Left ventricle myocardium inferior (tissue), 1 donor: Measurements from ENCODE around the gene AIFM3. TPM values are rescaled to one million over a fixed set of nuclear protein-coding genes. Genes with fewer than 3 reads are reported as not detected.

Experiments used
- DNase-seq: peaks from one replicate; pipeline ENCODE4 v3.0.0-alpha.2; 2020
- H3K27ac ChIP-seq: fragments of 200-600 bp; replicated peaks from 2 replicates; pipeline ENCODE4 v1.8.0; 2021
- H3K27me3 ChIP-seq: fragments of 200-600 bp; 2 replicates; pipeline ENCODE4 v1.8.0; 2021; ENCODE audit warnings: low read depth
- H3K36me3 ChIP-seq: fragments of 200-600 bp; 2 replicates; pipeline ENCODE4 v1.8.0; 2021
- H3K4me1 ChIP-seq: fragments of 200-600 bp; 2 replicates; pipeline ENCODE4 v1.8.0; 2021
- H3K4me3 ChIP-seq: fragments of 200-600 bp; 2 replicates; pipeline ENCODE4 v1.8.0; 2021; ENCODE audit warnings: mild to moderate bottlenecking, moderate library complexity
- H3K9me3 ChIP-seq: fragments of 200-600 bp; replicated peaks from 2 replicates; pipeline ENCODE4 v1.8.0; 2021
- CTCF ChIP-seq: fragments of 200-600 bp; IDR thresholded peaks from 2 replicates; pipeline ENCODE4 v1.8.0; 2021; ENCODE audit warnings: antibody characterized with exemption, mild to moderate bottlenecking, borderline replicate concordance
- intact Hi-C: fragments of 100-400 bp; cut with micrococcal nuclease; formaldehyde crosslinking; loops from one replicate; pipeline ENCODE4 v1.11.0; 2022
- total RNA-seq: library from RNA; stranded (reverse); fragmentation: NEBNext Ultra II Directional; extraction: Animal tissue kit (Norgen Biotek cat#: 25700); gene quantifications from one replicate; pipeline ENCODE4 v1.2.1, GENCODE V29; 2021
- donor health status: DM: no; HTN: yes; CAD: no; lungs with severe emphysema.

The AIFM3 gene
- total RNA-seq, 1 donor from 2014 or later = 0.47 TPM

GRCh38 chr22:20982563-20982882 is 15.5 kb downstream of the AIFM3 start:
- no peak for TF ChIP-seq CTCF
- peaks cover 36% of the 10 kb centered on the region for H3K4me1 ChIP-seq
- no peaks in the 10 kb centered on the region for H3K27me3 ChIP-seq
- intact Hi-C loops = no loop called here
- H3K27ac ChIP-seq = peak overlapping the region; percentile 95
- peak overlapping the region; percentile 93 for H3K4me3 ChIP-seq
- no peak for DNase-seq
- H3K36me3 ChIP-seq = peaks cover 22% of the 10 kb centered on the region
- H3K9me3 ChIP-seq = peaks cover 7% of the 10 kb centered on the region

DNA sequence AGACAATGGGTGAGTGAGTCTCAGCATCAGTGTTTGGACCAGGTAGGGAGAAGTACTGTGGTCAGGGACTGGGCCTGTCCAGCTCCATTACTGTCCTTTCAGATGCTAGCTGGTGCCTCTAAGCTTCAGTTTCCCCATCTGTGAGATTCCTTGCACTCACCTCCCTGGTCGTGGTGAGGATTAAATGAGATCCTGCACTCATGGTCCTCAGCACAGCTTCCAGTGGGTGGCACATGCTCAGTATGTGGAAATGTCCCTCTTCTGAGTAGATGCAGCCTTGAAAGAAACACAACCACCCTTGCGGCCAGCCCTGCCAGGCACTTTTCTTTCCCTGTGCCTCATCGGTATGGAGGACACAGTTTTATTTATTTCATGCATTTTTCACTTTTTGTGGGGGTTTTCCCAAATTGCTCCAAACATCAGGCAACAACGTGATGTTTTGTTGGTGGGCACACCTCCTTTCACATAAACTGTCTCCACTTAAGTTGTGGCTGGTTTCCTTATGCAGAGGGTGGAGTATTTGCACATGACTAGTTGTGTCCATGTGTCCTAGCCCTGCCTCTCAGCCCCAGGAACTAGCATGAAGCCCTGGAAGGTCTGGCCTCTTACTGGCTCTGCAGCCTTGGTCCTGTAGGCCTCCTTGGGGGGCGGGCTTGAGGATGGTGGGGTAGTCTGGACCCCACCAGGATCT is 16.2 kb downstream of the AIFM3 start:
- Histone ChIP-seq H3K27me3 (no peaks in the 10 kb centered on the region), H3K4me1 (peaks cover 36% of the 10 kb centered on the region), H3K36me3 (peaks cover 28% of the 10 kb centered on the region), H3K9me3 (peaks cover 6% of the 10 kb centered on the region), H3K4me3 (peak overlapping the region; percentile 93), H3K27ac (no peak overlapping the region)
- TF ChIP-seq CTCF = no peak
- no peak for DNase-seq
- intact Hi-C loops = no loop called here

GRCh38 chr22:20985720-20986119 is 18.7 kb downstream of the AIFM3 start:
- H3K27me3 ChIP-seq = no peaks in the 10 kb centered on the region
- intact Hi-C loops = no loop called here
- H3K36me3 ChIP-seq = peaks cover 36% of the 10 kb centered on the region
- TF ChIP-seq CTCF = no peak
- H3K4me3 ChIP-seq = no peak overlapping the region
- DNase-seq = no peak
- no peak overlapping the region for H3K27ac ChIP-seq
- peaks cover 25% of the 10 kb centered on the region for H3K4me1 ChIP-seq
- H3K9me3 ChIP-seq = no peaks in the 10 kb centered on the region

DNA sequence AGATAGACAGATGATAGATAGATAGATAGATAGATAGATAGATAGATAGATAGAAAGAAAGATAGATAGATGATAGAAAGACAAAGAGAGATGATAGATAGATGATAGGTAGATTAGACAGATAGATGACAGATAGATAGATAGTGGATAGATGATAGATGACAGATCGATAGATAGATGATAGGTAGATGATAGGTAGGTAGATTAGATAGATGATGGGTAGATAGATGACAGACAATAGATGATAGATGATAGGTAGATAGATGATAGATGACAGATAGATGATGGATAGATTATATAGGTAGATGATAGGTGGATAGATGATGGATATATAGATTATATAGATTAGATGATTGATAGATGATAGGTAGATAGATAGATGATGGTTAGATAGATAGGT is 19.3 kb downstream of the AIFM3 start:
- Histone ChIP-seq H3K27me3 (no peaks in the 10 kb centered on the region), H3K4me1 (peaks cover 19% of the 10 kb centered on the region), H3K9me3 (no peaks in the 10 kb centered on the region), H3K4me3 (no peak overlapping the region), H3K27ac (no peak overlapping the region), H3K36me3 (peaks cover 41% of the 10 kb centered on the region)
- intact Hi-C loops = no loop called here
- no peak for TF ChIP-seq CTCF
- DNase-seq = no peak

GRCh38 chr22:20987375-20987774 is 20.3 kb downstream of the AIFM3 start:
- TF ChIP-seq CTCF = no peak
- intact Hi-C loops = no loop called here

More at GRCh38 chr22:20987375-20987774, 20.3 kb downstream of the AIFM3 start:
- H3K9me3 ChIP-seq = no peaks in the 10 kb centered on the region
- peaks cover 51% of the 10 kb centered on the region for H3K36me3 ChIP-seq
- DNase-seq = no peak
- H3K27me3 ChIP-seq = no peaks in the 10 kb centered on the region
- no peak overlapping the region for H3K4me3 ChIP-seq
- H3K27ac ChIP-seq = no peak overlapping the region
- H3K4me1 ChIP-seq = peaks cover 13% of the 10 kb centered on the region
